Mesenchymal stem cell (in vitro differentiated cells and primary cell): Measurements from ENCODE around the gene TAF7.

ENCODE experiments used
- DNase-seq: peaks from one replicate; pipeline ENCODE4 v3.0.0-alpha.2; 2013
- H2AFZ ChIP-seq: one replicate; pipeline ENCODE4 v1.6.1; 2013; ENCODE audit warnings: low read depth, mild to moderate bottlenecking, control low read depth, inconsistent platforms, low read length, moderate library complexity
- H2AK5ac ChIP-seq: 2 replicates; pipeline ENCODE4 v1.6.1; 2013; ENCODE audit warnings: low read length, moderate library complexity, mild to moderate bottlenecking, inconsistent platforms; ENCODE audit not compliant: severe bottlenecking
- H2BK120ac ChIP-seq: one replicate; pipeline ENCODE4 v1.6.1; 2013; ENCODE audit warnings: low read depth, mild to moderate bottlenecking, inconsistent platforms, low read length, moderate library complexity
- H2BK12ac ChIP-seq, 2 experiments: one replicate each; pipeline ENCODE4 v1.6.1; 2013; ENCODE audit warnings: inconsistent platforms in 2 of 2, low read length in 2 of 2, mild to moderate bottlenecking in 2 of 2, moderate library complexity in 2 of 2, control low read depth in 1 of 2
- H2BK15ac ChIP-seq: one replicate; pipeline ENCODE4 v1.6.1; 2013; ENCODE audit warnings: mild to moderate bottlenecking, low read depth, inconsistent platforms; ENCODE audit not compliant: poor library complexity, severe bottlenecking
- H2BK5ac ChIP-seq: 2 replicates; pipeline ENCODE4 v1.6.1; 2013; ENCODE audit warnings: low read depth, mild to moderate bottlenecking, low read length, control low read depth, inconsistent platforms; ENCODE audit not compliant: poor library complexity, severe bottlenecking
- H3K14ac ChIP-seq, 2 experiments: one replicate each; pipeline ENCODE4 v1.6.1; 2013; ENCODE audit warnings: inconsistent platforms in 2 of 2, low read length in 2 of 2, control low read depth in 1 of 2, mild to moderate bottlenecking in 1 of 2, moderate library complexity in 1 of 2
- H3K18ac ChIP-seq, 2 experiments: one replicate each; pipeline ENCODE4 v1.6.1; 2013; ENCODE audit warnings: inconsistent platforms in 2 of 2, low read length in 2 of 2, control low read depth in 1 of 2, low read depth in 1 of 2, mild to moderate bottlenecking in 1 of 2
- H3K23ac ChIP-seq, 2 experiments: one replicate each; pipeline ENCODE4 v1.6.1; 2013; ENCODE audit warnings: inconsistent platforms in 2 of 2, low read length in 2 of 2, mild to moderate bottlenecking in 2 of 2, moderate library complexity in 2 of 2, control low read depth in 1 of 2
- H3K27ac ChIP-seq: 2 replicates; pipeline ENCODE4 v1.5.1; 2013; ENCODE audit warnings: mild to moderate bottlenecking, moderate library complexity, low read length, control low read depth, inconsistent platforms; ENCODE audit not compliant: poor library complexity, severe bottlenecking
- H3K27me3 ChIP-seq, 2 experiments: 2 replicates each; pipeline versions ENCODE4 v1.6.1 to v1.7.0; 2013; ENCODE audit warnings: low read length in 2 of 2, mild to moderate bottlenecking in 2 of 2, moderate library complexity in 2 of 2, control low read depth in 1 of 2, inconsistent platforms in 1 of 2; ENCODE audit not compliant: control insufficient read depth in 1 of 2, insufficient read depth in 1 of 2
- H3K36me3 ChIP-seq, 2 experiments: 2 replicates each; pipeline versions ENCODE4 v1.6.1 to v1.7.0; 2013; ENCODE audit warnings: low read length in 2 of 2, control low read depth in 1 of 2, inconsistent platforms in 1 of 2, low read depth in 1 of 2, mild to moderate bottlenecking in 1 of 2; ENCODE audit not compliant: insufficient read depth in 2 of 2, control insufficient read depth in 1 of 2
- H3K4ac ChIP-seq, 2 experiments: one replicate each; pipeline ENCODE4 v1.6.1; 2013; ENCODE audit warnings: inconsistent platforms in 2 of 2, low read length in 2 of 2, mild to moderate bottlenecking in 2 of 2, moderate library complexity in 2 of 2, control low read depth in 1 of 2, low read depth in 1 of 2
- H3K4me1 ChIP-seq: 2 replicates; pipeline ENCODE4 v1.6.1; 2013; ENCODE audit warnings: low read depth, low read length, control low read depth; ENCODE audit not compliant: control insufficient read depth, insufficient read depth
- H3K4me2 ChIP-seq: 2 replicates; pipeline ENCODE4 v1.6.1; 2013; ENCODE audit warnings: low read length, mild to moderate bottlenecking, inconsistent platforms; ENCODE audit not compliant: poor library complexity, severe bottlenecking
- H3K4me3 ChIP-seq, 2 experiments: 2 replicates each; pipeline versions ENCODE4 v1.5.1 to v1.7.0; 2013; ENCODE audit warnings: low read length in 2 of 2, mild to moderate bottlenecking in 2 of 2, control low read depth in 1 of 2, low read depth in 1 of 2; ENCODE audit not compliant: insufficient read depth in 1 of 2
- H3K79me1 ChIP-seq: replicated peaks from 2 replicates; pipeline ENCODE4 v1.6.1; 2013; ENCODE audit warnings: mild to moderate bottlenecking, control low read depth, low read length, inconsistent platforms; ENCODE audit not compliant: poor library complexity, severe bottlenecking
- H3K9ac ChIP-seq: 2 replicates; pipeline ENCODE4 v1.7.0; 2013; ENCODE audit warnings: mild to moderate bottlenecking, low read length, moderate library complexity
- H3K9me3 ChIP-seq: 2 replicates; pipeline ENCODE4 v1.7.0; 2013; ENCODE audit warnings: mild to moderate bottlenecking, low read length; ENCODE audit not compliant: control insufficient read depth
- H4K8ac ChIP-seq: one replicate; pipeline ENCODE4 v1.6.1; 2013; ENCODE audit warnings: inconsistent platforms, mild to moderate bottlenecking, low read length, moderate library complexity
- H4K91ac ChIP-seq: one replicate; pipeline ENCODE4 v1.6.1; 2013; ENCODE audit warnings: mild to moderate bottlenecking, low read length, inconsistent platforms
- WGBS: methylation state at CpG from one replicate; pipeline ENCODE4 v1.1.7; 2013; ENCODE audit warnings: mixed read lengths; 5-methylcytosine and 5-hydroxymethylcytosine counted together

The TAF7 gene

GRCh38 chr5:141313711-141314110 lies 6.9 kb downstream of the TAF7 start:
- Histone ChIP-seq H2BK15ac (no peak overlapping the region), H3K4me1 (no peaks in the 10 kb centered on the region), H3K27ac (no peak overlapping the region), H3K4me3 (peak overlapping the region in 1 of 2 experiments; percentile 59), H2BK120ac (no peak overlapping the region), H3K9me3 (peaks cover 88% of the 10 kb centered on the region), H2BK5ac (no peak overlapping the region), H3K14ac (no peak overlapping the region), H4K91ac (no peak overlapping the region), H2AFZ (no peak overlapping the region), H3K4ac (no peak overlapping the region), H4K8ac (no peak overlapping the region), H3K23ac (no peak overlapping the region), H3K18ac (no peak overlapping the region), H3K9ac (no peak overlapping the region), H3K27me3 (no peaks in the 10 kb centered on the region), H3K36me3 (peaks cover 15 to 49% of the 10 kb centered on the region in 2 experiments), H3K79me1 (peaks cover 27% of the 10 kb centered on the region), H3K4me2 (no peak overlapping the region), H2AK5ac (no peak overlapping the region), H2BK12ac (no peak overlapping the region)
- DNase-seq, result no peak

- no peak overlapping the region for H2BK12ac ChIP-seq
- H3K14ac ChIP-seq, result no peak overlapping the region
- H3K27me3 ChIP-seq, result no peaks in the 10 kb centered on the region
Measured at GRCh38 chr5:141306630-141307029, 14.0 kb downstream of the TAF7 start.

GRCh38 chr5:141303756-141304155 lies 16.8 kb downstream of the TAF7 start, which contains the start of gene SLC25A2:
Gene SLC25A2, minus strand, starts transcription at chr5:141304049. Its CDS starts 184 bp downstream, at chr5:141303865.
- H2BK5ac ChIP-seq, result no peak within 1 kb of the TSS
- H3K9me3 ChIP-seq, result peaks cover 87% of the 10 kb centered on the region
- no peak within 1 kb of the TSS for H3K23ac ChIP-seq
- H3K4me2 ChIP-seq, result no peak within 1 kb of the TSS
- no peak within 1 kb of the TSS for H3K18ac ChIP-seq
- no peak within 1 kb of the TSS for H2AFZ ChIP-seq
- no peak within 1 kb of the TSS for H2BK12ac ChIP-seq
- H3K27me3 ChIP-seq, result no peaks in the 10 kb centered on the region
- H2BK120ac ChIP-seq, result no peak within 1 kb of the TSS
- no peak within 1 kb of the TSS for H2AK5ac ChIP-seq
- H4K91ac ChIP-seq, result peak within 1 kb of the TSS; percentile 10
- no peak within 1 kb of the TSS for H3K14ac ChIP-seq
- H3K79me1 ChIP-seq, result peaks cover 26% of the 10 kb centered on the region
- H3K36me3 ChIP-seq, result peaks cover 0 to 11% of the 10 kb centered on the region in 2 experiments
- H2BK15ac ChIP-seq, result no peak within 1 kb of the TSS
- H3K4ac ChIP-seq, result no peak within 1 kb of the TSS
- no peak within 1 kb of the TSS for H4K8ac ChIP-seq
- 98% methylated on average over 36 of the region's 36 CpGs for WGBS
- H3K9ac ChIP-seq, result no peak within 1 kb of the TSS
- no peak for DNase-seq
- no peak within 1 kb of the TSS for H3K27ac ChIP-seq
- H3K4me1 ChIP-seq, result no peaks in the 10 kb centered on the region
- peak within 1 kb of the TSS; percentile 18 to 37 for H3K4me3 ChIP-seq

More at GRCh38 chr5:141306630-141307029, 14.0 kb downstream of the TAF7 start:
- H3K18ac ChIP-seq, result no peak overlapping the region
- H3K4ac ChIP-seq, result no peak overlapping the region
- no peak for DNase-seq
- H3K9ac ChIP-seq, result no peak overlapping the region
- no peak overlapping the region for H3K23ac ChIP-seq
- H3K27ac ChIP-seq, result no peak overlapping the region
- H3K4me2 ChIP-seq, result no peak overlapping the region
- peaks cover 32% of the 10 kb centered on the region for H3K79me1 ChIP-seq
- H3K4me1 ChIP-seq, result no peaks in the 10 kb centered on the region
- H2AFZ ChIP-seq, result no peak overlapping the region
- no CpG with 5 or more reads among the region's 1 CpG for WGBS
- H2AK5ac ChIP-seq, result no peak overlapping the region
- H3K4me3 ChIP-seq, result peak overlapping the region in 1 of 2 experiments; percentile 42
- no peak overlapping the region for H4K8ac ChIP-seq
- H4K91ac ChIP-seq, result no peak overlapping the region
- H2BK120ac ChIP-seq, result no peak overlapping the region
- peaks cover 3 to 11% of the 10 kb centered on the region in 2 experiments for H3K36me3 ChIP-seq
- H3K9me3 ChIP-seq, result peaks cover 84% of the 10 kb centered on the region
- no peak overlapping the region for H2BK15ac ChIP-seq
- H2BK5ac ChIP-seq, result no peak overlapping the region

GRCh38 chr5:141298376-141298775 lies 22.2 kb downstream of the TAF7 start:
- H3K36me3 ChIP-seq, result peaks cover 2% of the 10 kb centered on the region in 2 experiments
- no peak overlapping the region for H4K8ac ChIP-seq
- H2AFZ ChIP-seq, result no peak overlapping the region
- no peak overlapping the region for H3K23ac ChIP-seq
- no peak overlapping the region for H2AK5ac ChIP-seq
- no peak overlapping the region for H3K18ac ChIP-seq
- H3K4ac ChIP-seq, result no peak overlapping the region
- DNase-seq, result no peak
- H3K79me1 ChIP-seq, result peaks cover 15% of the 10 kb centered on the region
- H3K14ac ChIP-seq, result no peak overlapping the region
- no peaks in the 10 kb centered on the region for H3K27me3 ChIP-seq
- no peak overlapping the region for H2BK12ac ChIP-seq
- no peak overlapping the region for H2BK5ac ChIP-seq
- no peaks in the 10 kb centered on the region for H3K4me1 ChIP-seq
- no peak overlapping the region for H4K91ac ChIP-seq
- WGBS, result 82% methylated on average over 4 of the region's 4 CpGs
- H3K27ac ChIP-seq, result no peak overlapping the region
- H3K4me2 ChIP-seq, result no peak overlapping the region
- no peak overlapping the region for H2BK15ac ChIP-seq
- H3K9ac ChIP-seq, result no peak overlapping the region
- H3K9me3 ChIP-seq, result peaks cover 84% of the 10 kb centered on the region
- H3K4me3 ChIP-seq, result no peak overlapping the region
- H2BK120ac ChIP-seq, result no peak overlapping the region
